HepG2 (cell line): ENCODE results near the gene SYNGR4. TPM values are rescaled to one million over a fixed set of nuclear protein-coding genes. Genes with fewer than 3 reads are reported as not detected.

Source experiments
- CEBPZ ChIP-seq: IDR thresholded peaks from 2 replicates; pipeline ENCODE4 v1.6.1; 2012; ENCODE audit warnings: low read length, improper control_type of control experiment
- GTF3A ChIP-seq: sonication (generic); formaldehyde crosslinking; conservative IDR thresholded peaks from 2 replicates; pipeline ENCODE4 v1.4.0; 2020; ENCODE audit warnings: mild to moderate bottlenecking, missing genetic modification reagents
- IKZF1 ChIP-seq: fragments of 450-650 bp; IDR thresholded peaks from 2 replicates; pipeline ENCODE4 v1.7.1; 2016
- MATR3 ChIP-seq: sonication (generic); formaldehyde crosslinking; IDR thresholded peaks from 2 replicates; pipeline ENCODE4 v1.4.0; 2020; ENCODE audit warnings: missing genetic modification reagents
- MEIS1 ChIP-seq: sonication (generic); formaldehyde crosslinking; IDR thresholded peaks from 2 replicates; pipeline ENCODE4 v1.9.0; 2021; ENCODE audit warnings: mild to moderate bottlenecking, missing genetic modification reagents, moderate library complexity, borderline replicate concordance
- SP2 ChIP-seq: sonication (generic); formaldehyde crosslinking; IDR thresholded peaks from 2 replicates; pipeline ENCODE4 v1.5.1; 2020; ENCODE audit warnings: mild to moderate bottlenecking, missing genetic modification reagents
- TCF7L2 ChIP-seq: IDR thresholded peaks from 2 replicates; pipeline ENCODE4 v1.6.1; 2011; ENCODE audit warnings: mild to moderate bottlenecking, low read depth, low read length, moderate library complexity
- TRIM24 ChIP-seq: sonication (generic); formaldehyde crosslinking; IDR thresholded peaks from 2 replicates; pipeline ENCODE4 v1.8.0; 2022; ENCODE audit warnings: mild to moderate bottlenecking, missing genetic modification reagents
- ZBTB33 ChIP-seq: sonication (generic); formaldehyde crosslinking; IDR thresholded peaks from 2 replicates; pipeline ENCODE4 v1.4.0; 2020; ENCODE audit warnings: missing genetic modification reagents
- ZNF180 ChIP-seq: sonication (generic); formaldehyde crosslinking; IDR thresholded peaks from 2 replicates; pipeline ENCODE4 v1.4.0; 2020; ENCODE audit warnings: low read depth, missing genetic modification reagents, borderline replicate concordance
- ZNF232 ChIP-seq: sonication (generic); formaldehyde crosslinking; IDR thresholded peaks from 2 replicates; pipeline ENCODE4 v1.4.0; 2020; ENCODE audit warnings: missing genetic modification reagents, borderline replicate concordance
- ZNF280D ChIP-seq: sonication (generic); formaldehyde crosslinking; IDR thresholded peaks from 2 replicates; pipeline ENCODE4 v1.5.1; 2020; ENCODE audit warnings: mild to moderate bottlenecking, missing genetic modification reagents
- ZNF44 ChIP-seq: sonication (generic); formaldehyde crosslinking; IDR thresholded peaks from 2 replicates; pipeline ENCODE4 v1.5.1; 2020; ENCODE audit warnings: mild to moderate bottlenecking, missing genetic modification reagents
- ZNF557 ChIP-seq: sonication (generic); formaldehyde crosslinking; IDR thresholded peaks from 2 replicates; pipeline ENCODE4 v1.4.0; 2020; ENCODE audit warnings: missing genetic modification reagents
- ZNF687 ChIP-seq: sonication (generic); formaldehyde crosslinking; IDR thresholded peaks from 2 replicates; pipeline ENCODE4 v1.5.1; 2020; ENCODE audit warnings: mild to moderate bottlenecking, missing genetic modification reagents, moderate library complexity
- ZNF816 ChIP-seq: sonication (generic); formaldehyde crosslinking; IDR thresholded peaks from 2 replicates; pipeline ENCODE4 v1.8.0; 2022; ENCODE audit warnings: missing genetic modification reagents, mild to moderate bottlenecking, borderline replicate concordance
- polyA plus RNA-seq, 8 experiments: library from polyadenylated mRNA; depleted of rRNA in 3 of 8; stranded (reverse) in 7 of 8; unstranded in 1 of 8; fragments of >200 nt; fragmentation: Illumina TruSeq in 4 of 8; extraction: Trizol in 4 of 8; gene quantifications; 2 replicates each; pipeline versions ENCODE4 v1.2.1 to v1.2.3, GENCODE V29; 2011 to 2016; ENCODE audit warnings: low read depth in 4 of 8, missing spikeins in 1 of 8, mixed read lengths in 1 of 8; ENCODE audit not compliant: insufficient read depth in 1 of 8
- total RNA-seq, 5 experiments: library from RNA; depleted of rRNA; stranded (reverse); fragments of >200 nt; fragmentation: Illumina TruSeq; extraction: Trizol; gene quantifications; 2 replicates each; pipeline ENCODE4 v1.2.3, GENCODE V29; 2016; ENCODE audit warnings: low read depth in 1 of 5

The SYNGR4 gene
- total and polyA plus RNA-seq, 2 of the 13 experiments (the other 11 are each of a cell fraction or from before 2014, with no cell fraction given), result not detected

- TF ChIP-seq ZNF687, result peak; percentile 59
- no peak; the same call in 1 of the 2 replicates for TF ChIP-seq ZNF232 (CRISPR knock-in tag)
- no peak for TF ChIP-seq TCF7L2
- TF ChIP-seq ZNF816 (CRISPR knock-in tag), result no peak
- no peak for TF ChIP-seq ZNF557 (CRISPR knock-in tag)
- no peak for TF ChIP-seq ZNF180 (CRISPR knock-in tag)
- TF ChIP-seq TRIM24 (CRISPR knock-in tag), result no peak
- TF ChIP-seq IKZF1, result no peak
- TF ChIP-seq ZNF280D, result no peak
- no peak for TF ChIP-seq GTF3A (CRISPR knock-in tag)
- peak; percentile 33; the same call in 1 of the 2 replicates for TF ChIP-seq CEBPZ
- TF ChIP-seq ZBTB33 (CRISPR knock-in tag), result no peak
- peak; percentile 80 for TF ChIP-seq SP2
- TF ChIP-seq MEIS1 (CRISPR knock-in tag), result 0 out of 2 replicates have a peak, but pooled peaks have one; percentile 40
- no peak for TF ChIP-seq ZNF44 (CRISPR knock-in tag)
- no peak for TF ChIP-seq MATR3 (CRISPR knock-in tag)
Measured at GRCh38 chr19:48332662-48333466, 31.3 kb upstream of the SYNGR4 start (continued).
